GM12874 (cell line): ENCODE results near the gene VTI1A.

ENCODE experiments used
- CTCF ChIP-seq: IDR thresholded peaks from 2 replicates; pipeline ENCODE4 v1.5.1; 2011; ENCODE audit warnings: low read depth, mild to moderate bottlenecking, control low read depth, low read length, moderate library complexity; ENCODE audit not compliant: insufficient read depth

The VTI1A gene

GRCh38 chr10:112454910-112455779 lies 8.1 kb downstream of the VTI1A start:
- TF ChIP-seq CTCF: no peak

GRCh38 chr10:112456533-112456932 lies 9.5 kb downstream of the VTI1A start:
- TF ChIP-seq CTCF: peak; percentile 12; the same call in 1 of the 2 replicates

- no peak for TF ChIP-seq CTCF
These were observed 13.4 kb downstream of the VTI1A start for GRCh38 chr10:112460366-112460765.

- no peak for TF ChIP-seq CTCF
These were observed 14.2 kb downstream of the VTI1A start for GRCh38 chr10:112461029-112461887.

GRCh38 chr10:112465299-112465883 lies 18.4 kb downstream of the VTI1A start:
- TF ChIP-seq CTCF: no peak

GRCh38 chr10:112466802-112467201 lies 19.8 kb downstream of the VTI1A start:
- TF ChIP-seq CTCF: no peak

GRCh38 chr10:112467541-112468075 lies 20.6 kb downstream of the VTI1A start:
- no peak for TF ChIP-seq CTCF
